Measurements from ENCODE around the gene CA6.
"Not testable (repeated sequence)": the region's sequence is repeated elsewhere in the genome, so short reads cannot be mapped to it uniquely, and the experiment has no call there.

The CA6 gene

DNA sequence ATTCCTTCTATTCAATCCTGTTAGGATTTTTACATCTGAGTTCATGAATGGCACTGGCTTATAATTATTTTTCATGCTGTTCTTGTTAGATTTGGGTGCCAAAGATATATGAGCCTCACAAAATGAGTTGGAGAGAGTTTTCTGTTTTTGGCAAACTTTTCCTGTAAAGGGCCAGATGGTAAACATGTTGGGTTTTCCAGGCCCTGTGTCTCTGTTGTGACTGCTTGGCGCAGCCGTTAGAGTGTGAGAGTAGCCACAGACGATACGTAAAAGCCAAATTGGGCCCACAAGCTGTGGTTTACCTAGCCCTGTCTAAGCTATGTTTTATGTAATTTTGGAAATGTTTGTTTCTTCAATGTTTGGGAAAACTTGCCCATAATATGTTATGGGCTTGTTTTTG, 15.6 kb upstream of the CA6 start:
- DNase-seq: no peak

- DNase-seq: not testable (repeated sequence)
These were observed 8.6 kb upstream of the CA6 start for GRCh38 chr1:8937051-8937450.

DNA sequence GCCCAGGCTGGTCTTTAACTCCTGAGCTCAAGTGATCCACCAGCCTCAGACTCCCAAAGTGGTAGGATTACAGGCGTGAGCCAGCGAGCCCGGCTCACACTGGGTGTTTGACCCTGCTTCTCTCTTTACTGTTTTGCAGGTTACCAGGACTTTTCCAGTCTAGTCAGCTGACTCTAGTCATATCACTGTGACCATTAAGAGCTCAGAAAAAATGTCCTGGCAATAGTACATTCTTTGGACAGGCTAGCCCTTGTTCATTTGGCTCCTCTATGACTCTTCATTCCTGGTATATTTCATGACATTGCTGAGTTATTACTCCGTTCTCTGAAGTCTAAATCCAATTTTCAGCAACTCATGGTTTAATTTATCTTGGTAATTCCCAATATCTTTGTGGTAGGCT, 8.0 kb upstream of the CA6 start:
- no peak for DNase-seq

DNA sequence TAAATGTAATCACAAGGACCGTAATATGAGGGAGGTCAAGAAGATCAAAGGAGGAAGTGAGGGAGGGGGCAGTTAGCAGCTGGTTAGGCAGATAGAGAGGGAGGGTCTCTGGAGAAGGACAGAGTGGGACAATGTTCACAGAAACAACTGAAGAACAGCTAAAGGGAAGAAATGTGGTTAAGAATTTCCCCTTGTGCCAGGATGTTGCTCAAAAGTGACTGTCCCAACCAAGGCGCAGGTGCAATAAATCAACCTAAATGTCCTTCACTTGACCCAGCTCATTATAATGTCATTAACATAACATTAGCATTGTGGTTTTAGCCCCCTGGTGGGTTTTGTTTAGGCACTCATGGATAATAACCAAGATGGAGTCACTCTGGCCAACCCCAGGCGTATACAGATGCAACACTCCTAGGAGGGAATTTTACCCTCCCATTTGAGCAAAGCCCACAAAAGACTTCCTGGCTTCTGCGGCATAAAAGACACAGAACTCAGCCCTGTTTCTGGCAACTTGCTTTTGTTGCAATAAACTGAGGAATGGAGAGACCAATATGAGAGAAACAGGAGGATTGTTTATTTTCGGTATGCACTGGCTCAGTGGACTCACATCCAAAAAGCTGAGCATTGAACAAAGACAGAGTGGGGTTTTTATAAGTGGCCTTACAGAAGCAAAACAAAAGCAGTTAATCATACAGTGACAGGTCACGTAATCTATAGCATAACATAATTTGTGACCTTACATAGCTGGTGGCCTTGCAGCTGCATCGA, 7.3 kb upstream of the CA6 start:
- no peak for DNase-seq

- no peak for DNase-seq
These were observed 6.7 kb upstream of the CA6 start for GRCh38 chr1:8939000-8939265.

DNA sequence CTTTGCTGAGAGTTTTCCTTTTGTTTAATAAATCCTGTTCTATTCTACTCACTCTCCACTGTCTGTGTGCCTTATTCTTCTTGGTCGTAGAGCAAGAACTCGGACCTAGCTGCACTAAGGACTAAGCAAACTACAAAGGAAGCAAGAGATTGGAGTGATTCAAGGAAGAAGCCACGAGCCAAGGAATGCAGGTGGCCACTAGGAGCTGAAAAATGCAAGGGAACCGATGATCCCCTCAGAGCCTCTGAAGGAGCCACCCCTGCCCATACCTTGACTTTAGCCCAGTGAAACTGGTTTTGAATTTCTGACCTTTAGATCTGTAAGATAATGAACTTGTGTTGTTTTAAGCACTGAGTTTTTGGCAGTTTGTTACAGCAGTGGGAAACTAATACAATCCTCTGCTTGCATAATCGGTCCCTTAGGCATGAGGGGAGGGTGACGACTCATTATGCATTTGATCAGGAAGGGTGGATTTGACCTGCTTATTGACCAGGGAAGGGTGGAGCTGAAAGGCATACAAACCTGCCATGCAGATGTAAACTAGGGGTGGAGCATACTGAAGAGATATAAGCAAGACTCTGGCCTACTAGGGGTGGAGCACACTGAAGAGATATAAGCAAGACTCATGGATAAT, 6.2 kb upstream of the CA6 start:
- DNase-seq: no peak

DNA sequence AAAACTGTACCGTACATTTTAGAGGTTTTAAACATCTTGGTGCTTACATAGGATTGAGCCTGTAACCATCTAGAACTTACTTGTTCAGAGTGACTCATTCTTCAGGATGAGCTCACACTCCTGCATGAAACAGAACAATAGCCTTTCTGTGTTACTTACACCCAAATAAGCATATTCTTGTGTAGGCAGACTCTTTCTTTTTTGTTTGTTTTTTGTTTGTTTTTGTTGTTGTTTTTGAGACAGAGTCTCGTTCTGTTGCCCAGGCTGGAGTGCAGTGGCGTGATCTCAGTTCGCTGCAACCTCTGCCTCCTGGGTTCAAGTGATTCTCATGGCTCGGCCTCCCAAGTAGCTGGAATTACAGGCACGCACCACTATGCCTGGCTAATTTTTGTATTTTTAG, 3.8 kb upstream of the CA6 start:
- DNase-seq: no peak

- no peak for DNase-seq
These were observed 1.9 kb upstream of the CA6 start for GRCh38 chr1:8943498-8944405.

DNA sequence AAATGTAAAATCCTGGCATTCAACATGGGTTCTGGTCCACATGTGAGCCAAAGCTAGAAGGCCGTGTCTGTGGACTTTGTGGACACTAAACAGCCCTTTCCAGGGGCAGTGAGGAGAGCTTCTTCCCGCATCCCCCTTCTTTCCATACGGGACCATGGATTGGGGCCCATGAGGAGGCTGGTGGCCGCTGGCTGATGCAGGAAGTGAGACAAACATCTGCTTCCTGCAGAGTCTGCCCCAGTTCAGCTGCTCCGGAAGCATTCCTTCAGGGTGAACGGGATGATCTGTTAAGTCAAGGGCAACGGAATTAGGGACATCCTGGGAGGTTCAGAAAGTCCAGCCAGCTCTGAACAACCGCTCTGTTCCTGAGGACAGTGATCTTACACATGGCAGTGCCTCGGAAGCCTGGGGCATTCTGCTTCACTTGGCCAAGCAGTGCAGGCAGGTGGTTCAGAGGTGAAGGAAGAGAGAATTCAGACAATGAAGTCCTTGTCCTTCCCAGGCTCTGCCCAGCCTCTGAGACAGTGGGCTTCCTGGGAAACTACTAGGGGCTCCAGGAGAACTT, 1.5 kb downstream of the CA6 start:
- no peak for DNase-seq

DNA sequence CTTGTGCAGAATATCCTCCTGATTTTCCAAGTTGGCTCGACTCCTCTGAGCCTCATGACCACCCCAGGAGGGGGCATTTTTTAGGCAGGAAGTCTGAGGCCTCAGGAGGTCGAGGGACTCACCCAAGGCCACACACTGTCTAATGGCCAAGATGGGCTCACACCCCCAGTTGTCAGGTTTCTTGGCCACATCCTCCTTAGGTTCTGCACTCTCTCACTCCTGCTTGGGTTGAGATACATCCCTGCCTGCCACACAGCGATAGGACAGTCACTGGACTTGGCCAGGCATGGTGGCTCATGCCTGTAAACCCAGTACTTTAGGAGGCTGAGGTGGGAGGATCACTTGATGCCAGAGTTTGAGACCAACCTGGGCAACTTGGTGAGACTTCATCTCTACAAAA, 4.6 kb downstream of the CA6 start:
- no peak for DNase-seq

GRCh38 chr1:8951231-8951630, 5.6 kb downstream of the CA6 start:
- no peak for DNase-seq

DNA sequence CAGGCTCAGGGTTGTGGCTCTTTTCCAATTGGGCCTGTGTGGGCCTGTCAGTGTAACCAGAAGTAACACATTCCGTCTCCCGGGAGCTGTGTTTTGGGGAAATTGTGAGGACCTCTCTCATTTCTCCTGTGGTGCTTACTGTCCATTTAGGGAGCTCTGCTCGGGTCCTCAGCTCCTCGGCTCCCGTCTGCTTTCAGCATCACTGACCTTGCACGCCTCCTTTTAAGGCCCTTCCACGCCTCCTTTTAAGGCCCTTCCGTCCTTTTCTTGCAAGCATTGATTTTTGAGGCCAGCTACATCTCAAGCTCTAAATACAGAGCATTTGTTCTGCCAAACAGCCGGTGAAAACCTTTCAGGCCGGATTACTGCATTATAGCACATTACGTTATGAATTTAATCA, 9.7 kb downstream of the CA6 start:
- DNase-seq: no peak

GRCh38 chr1:8956461-8957349, 11.0 kb downstream of the CA6 start:
- no peak for DNase-seq

GRCh38 chr1:8962812-8963530, 17.3 kb downstream of the CA6 start:
- DNase-seq: peak; percentile 64

DNA sequence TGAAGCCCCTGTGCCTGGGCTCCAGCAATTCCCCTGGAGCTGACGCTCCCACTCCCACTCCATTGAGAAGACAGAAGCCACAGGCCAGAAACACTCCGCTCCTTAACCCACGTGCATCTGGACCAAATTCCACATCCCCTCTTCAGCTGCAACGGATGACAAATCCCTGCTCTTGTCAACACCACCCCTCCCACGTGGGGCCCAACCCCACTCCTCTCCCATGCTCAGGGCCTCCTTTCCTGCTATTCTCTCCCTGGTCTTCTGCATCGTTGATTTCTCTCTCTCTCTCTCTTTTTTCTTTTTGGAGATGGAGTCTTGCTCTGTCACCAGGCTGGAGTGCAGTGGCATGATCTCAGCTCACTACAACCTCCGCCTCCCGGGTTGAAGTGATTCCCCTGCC, 18.3 kb downstream of the CA6 start:
- DNase-seq: no peak

- no peak for DNase-seq
These were observed 19.6 kb downstream of the CA6 start for GRCh38 chr1:8965121-8965820.

DNA sequence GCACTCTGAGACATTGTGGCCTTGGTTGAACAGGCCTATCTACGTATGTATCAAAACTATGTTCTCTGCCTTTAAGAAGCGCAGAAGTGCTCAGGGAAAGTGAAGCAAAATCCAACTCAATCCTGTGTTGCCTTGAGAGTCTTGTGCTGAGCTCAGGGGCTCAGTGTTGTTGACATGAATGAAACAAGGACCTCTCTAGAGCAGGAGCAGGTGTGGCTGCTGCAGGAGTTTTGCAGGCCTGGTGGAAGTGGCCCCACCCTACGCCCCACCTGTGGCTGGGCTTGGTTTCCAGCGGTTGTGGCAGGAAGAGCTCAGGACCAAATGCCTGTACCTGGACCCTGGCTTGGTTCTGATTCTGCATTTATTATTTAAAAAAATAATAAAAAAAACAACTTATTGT, 20.9 kb downstream of the CA6 start:
- DNase-seq: no peak

- not testable (repeated sequence) for DNase-seq
These were observed 23.2 kb downstream of the CA6 start for GRCh38 chr1:8968902-8969301.

- DNase-seq: no peak
These were observed 24.3 kb downstream of the CA6 start for GRCh38 chr1:8969937-8970336.

DNA sequence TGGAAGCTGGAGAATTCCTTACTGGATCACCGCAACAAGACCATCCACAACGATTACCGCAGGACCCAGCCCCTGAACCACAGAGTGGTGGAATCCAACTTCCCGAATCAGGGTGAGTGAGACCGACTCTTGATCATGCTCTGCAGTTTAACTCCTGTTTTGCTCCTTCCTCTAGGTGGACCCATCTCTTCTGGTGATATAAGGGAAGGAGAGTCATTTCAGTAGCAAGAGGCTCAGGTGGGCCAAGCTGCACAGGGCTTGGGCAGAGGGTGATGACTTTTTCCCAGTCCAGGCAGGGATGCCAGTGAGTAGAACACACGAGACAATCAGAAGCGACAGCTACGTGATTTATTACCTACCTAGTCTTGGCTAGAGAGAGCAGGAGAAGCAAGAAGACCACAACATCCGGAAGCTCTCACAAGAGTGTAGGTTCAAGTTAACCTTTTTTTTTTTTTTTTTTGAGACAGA, 25.2 kb downstream of the CA6 start:
- no peak for DNase-seq

GRCh38 chr1:8974551-8974950, 28.9 kb downstream of the CA6 start:
- no peak for DNase-seq
